Left lung (tissue), 10 donors: ENCODE results near the gene ALX4. TPM values are rescaled to one million over a fixed set of nuclear protein-coding genes. Genes with fewer than 3 reads are reported as not detected.

ENCODE experiments used
- ATAC-seq: fragments of 200-7000 bp; cut with Tn5 transposase; one replicate; pipeline ENCODE4 v1.9.1; 2020; ENCODE audit warnings: moderate library complexity
- DNase-seq, 4 donors: peaks; one replicate each; pipeline ENCODE4 v3.0.0-alpha.2; 2013 to 2020
- H3K27ac ChIP-seq, 2 donors: fragments of 200-600 bp; sonication (generic) in 1 of 2; one replicate each; pipeline versions ENCODE4 v1.5.0 to v1.8.0; 2020 to 2021
- H3K27me3 ChIP-seq, 2 donors: fragments of 200-600 bp; sonication (generic) in 1 of 2; one replicate each; pipeline versions ENCODE4 v1.5.0 to v1.8.0; 2020 to 2021
- H3K36me3 ChIP-seq, 2 donors: fragments of 200-600 bp; sonication (generic) in 1 of 2; one replicate each; pipeline versions ENCODE4 v1.5.0 to v1.8.0; 2020 to 2021
- H3K4me1 ChIP-seq, 2 donors: fragments of 200-600 bp; one replicate each; pipeline ENCODE4 v1.8.0; 2021
- H3K4me3 ChIP-seq, 2 donors: fragments of 200-600 bp; sonication (generic) in 1 of 2; one replicate each; pipeline versions ENCODE4 v1.5.0 to v1.8.0; 2020 to 2021; ENCODE audit warnings: mild to moderate bottlenecking in 1 of 2
- H3K9me3 ChIP-seq, 2 donors: fragments of 200-600 bp; sonication (generic) in 1 of 2; one replicate each; pipeline versions ENCODE4 v1.5.0 to v1.8.0; 2020 to 2021
- intact Hi-C, 2 donors: fragments of 100-400 bp; cut with DNase I; formaldehyde crosslinking; loops; one replicate each; pipeline versions ENCODE4 v1.11.2 to v1.14.2; 2022
- polyA plus RNA-seq, 6 donors: library from polyadenylated mRNA; unstranded; fragments of 120-200 nt; gene quantifications; one replicate each; pipeline ENCODE4 v1.2.1, GENCODE V29; 2013; ENCODE audit not compliant: insufficient read length in 6 of 6
- total RNA-seq, 2 donors: library from RNA; stranded (reverse); fragmentation: NEBNext Ultra II Directional; extraction: Animal tissue kit (Norgen Biotek cat#: 25700); gene quantifications; one replicate each; pipeline ENCODE4 v1.2.1, GENCODE V29; 2021
- TF ChIP-seq, protein P1 (sequence below), 2 donors: fragments of 200-600 bp; sonication (generic) in 1 of 2; IDR thresholded peaks; one replicate each; pipeline versions ENCODE4 v1.5.0 to v1.8.0; 2021; ENCODE audit warnings: antibody characterized with exemption in 2 of 2
- donor health status: DM: no; HTN: yes; CAD: no.
- donor health status: DM: no; HTN: no; CAD: no.

ALX4 gene
- total and polyA plus RNA-seq, 8 donors = 0.07 to 0.13 (median 0.10) TPM; not detected in 2

DNA sequence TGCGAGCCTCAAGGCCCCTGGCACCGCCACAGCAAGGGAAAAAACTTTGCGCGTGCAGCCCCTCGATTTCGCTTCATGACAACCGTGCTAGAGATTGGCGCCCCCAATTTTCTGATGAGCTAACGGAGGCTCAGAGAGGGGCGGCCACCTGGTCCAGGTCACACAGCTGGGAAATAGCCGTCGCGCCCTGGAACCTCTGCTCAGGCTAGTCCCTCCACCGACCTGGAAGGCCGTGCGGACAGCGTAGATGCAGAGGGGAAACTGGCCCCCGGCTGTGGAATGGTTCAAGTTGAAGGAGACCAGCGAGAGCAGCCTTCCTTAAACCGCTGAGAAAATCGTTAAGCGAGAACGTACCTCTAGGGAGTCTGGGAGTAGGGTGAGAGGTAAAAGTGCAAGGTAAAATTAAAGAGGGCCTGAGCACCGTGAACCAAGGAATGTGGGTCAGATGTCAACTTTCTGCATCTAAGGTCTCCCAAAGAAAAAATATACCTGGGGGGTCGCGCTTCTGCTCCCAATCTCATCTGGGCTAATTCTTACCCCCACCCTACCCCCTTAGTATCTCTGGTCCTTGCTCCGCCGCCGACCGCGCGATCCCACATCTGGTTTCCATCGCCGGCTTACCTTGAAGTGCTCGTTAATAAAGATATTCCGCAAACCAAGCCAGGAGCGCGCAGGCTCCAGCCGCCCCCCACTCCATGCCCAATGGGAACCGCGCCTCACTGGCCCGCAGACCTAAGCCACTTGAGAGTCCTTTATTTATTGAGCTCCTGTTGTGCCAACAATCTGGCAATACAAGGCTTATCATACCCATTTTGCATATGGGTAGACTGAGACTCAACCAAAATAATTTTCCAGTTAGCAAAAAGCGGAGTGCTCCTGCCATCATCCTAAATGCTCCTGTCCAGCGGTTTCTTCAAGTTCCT lies 1.7 kb upstream of the ALX4 start:
- Histone ChIP-seq H3K4me3 (no peak overlapping the region), H3K27me3 (peaks cover 98 to 100% of the 10 kb centered on the region in 2 donors), H3K9me3 (no peaks in the 10 kb centered on the region), H3K4me1 (peaks cover 14 to 24% of the 10 kb centered on the region in 2 donors), H3K27ac (no peak overlapping the region), H3K36me3 (no peaks in the 10 kb centered on the region)
- DNase-seq = no peak
- intact Hi-C loops = no loop called here
- no peak for ATAC-seq
- TF ChIP-seq, protein P1, sequence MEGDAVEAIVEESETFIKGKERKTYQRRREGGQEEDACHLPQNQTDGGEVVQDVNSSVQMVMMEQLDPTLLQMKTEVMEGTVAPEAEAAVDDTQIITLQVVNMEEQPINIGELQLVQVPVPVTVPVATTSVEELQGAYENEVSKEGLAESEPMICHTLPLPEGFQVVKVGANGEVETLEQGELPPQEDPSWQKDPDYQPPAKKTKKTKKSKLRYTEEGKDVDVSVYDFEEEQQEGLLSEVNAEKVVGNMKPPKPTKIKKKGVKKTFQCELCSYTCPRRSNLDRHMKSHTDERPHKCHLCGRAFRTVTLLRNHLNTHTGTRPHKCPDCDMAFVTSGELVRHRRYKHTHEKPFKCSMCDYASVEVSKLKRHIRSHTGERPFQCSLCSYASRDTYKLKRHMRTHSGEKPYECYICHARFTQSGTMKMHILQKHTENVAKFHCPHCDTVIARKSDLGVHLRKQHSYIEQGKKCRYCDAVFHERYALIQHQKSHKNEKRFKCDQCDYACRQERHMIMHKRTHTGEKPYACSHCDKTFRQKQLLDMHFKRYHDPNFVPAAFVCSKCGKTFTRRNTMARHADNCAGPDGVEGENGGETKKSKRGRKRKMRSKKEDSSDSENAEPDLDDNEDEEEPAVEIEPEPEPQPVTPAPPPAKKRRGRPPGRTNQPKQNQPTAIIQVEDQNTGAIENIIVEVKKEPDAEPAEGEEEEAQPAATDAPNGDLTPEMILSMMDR (IDR thresholded peaks at IDR 0.05) = no peak

DNA sequence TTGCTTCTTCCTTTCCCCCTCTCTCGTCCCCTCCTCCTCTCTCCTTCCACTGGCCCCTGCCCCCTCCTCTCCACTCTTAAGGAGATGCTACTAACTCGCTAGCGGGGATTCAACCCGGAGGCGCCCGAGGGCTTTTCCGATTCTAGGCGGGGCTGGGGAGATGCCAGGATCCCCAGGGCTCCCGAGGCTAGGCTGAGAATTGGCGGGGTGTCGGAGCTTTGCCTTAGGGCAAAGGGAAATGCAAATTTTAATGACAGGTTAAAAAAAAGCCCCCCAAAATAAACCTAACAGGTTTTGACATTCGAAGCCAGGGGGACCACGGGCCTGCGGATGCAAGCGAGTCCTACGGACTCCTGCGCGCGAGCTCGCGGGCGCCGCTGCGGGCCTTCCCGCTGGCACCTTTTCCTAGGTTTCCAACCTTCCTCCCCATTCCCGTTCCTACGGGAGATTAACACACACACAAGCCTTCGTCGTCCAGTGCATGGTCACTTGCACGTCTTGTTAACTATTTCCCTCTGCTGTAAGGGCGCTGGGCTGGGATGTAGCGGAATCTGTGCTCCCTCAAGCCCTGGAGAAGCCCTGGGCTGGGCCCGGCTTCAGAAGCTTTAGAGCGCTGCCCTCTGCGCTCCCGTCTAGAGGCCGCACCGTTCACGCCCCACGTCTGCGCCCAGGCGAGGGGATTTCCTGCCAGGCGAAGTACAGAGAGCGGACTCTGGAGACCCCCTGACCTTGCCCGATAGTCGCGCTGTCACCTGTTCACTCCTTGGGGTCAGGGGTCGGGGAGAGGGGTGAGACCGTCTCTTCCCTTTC lies 729 bp upstream of the ALX4 start:
- Histone ChIP-seq H3K4me3 (no peak overlapping the region), H3K27ac (no peak overlapping the region), H3K27me3 (peaks cover 98 to 100% of the 10 kb centered on the region in 2 donors), H3K4me1 (peaks cover 6 to 25% of the 10 kb centered on the region in 2 donors), H3K36me3 (no peaks in the 10 kb centered on the region), H3K9me3 (no peaks in the 10 kb centered on the region)
- intact Hi-C loops = no loop called here
- DNase-seq = no peak
- TF ChIP-seq, protein P1 (IDR thresholded peaks at IDR 0.05) = no peak
- ATAC-seq = no peak

DNA sequence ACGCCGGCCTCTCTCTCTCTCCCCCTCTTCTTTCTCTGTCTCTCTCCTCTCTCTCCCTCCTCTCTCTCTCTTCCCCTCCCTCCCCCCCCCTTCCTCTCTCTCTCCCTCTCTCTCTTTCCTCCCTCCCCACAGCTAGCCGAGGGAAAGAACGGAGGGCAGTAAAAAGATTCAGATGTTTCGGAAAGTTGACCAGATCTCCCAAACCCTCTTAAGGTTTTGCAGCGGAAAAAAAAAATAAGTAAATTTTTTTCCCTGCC lies 195 bp upstream of the ALX4 start:
- H3K27ac ChIP-seq = no peak overlapping the region
- no peak for DNase-seq
- no peaks in the 10 kb centered on the region for H3K36me3 ChIP-seq
- H3K4me3 ChIP-seq = no peak overlapping the region
- H3K9me3 ChIP-seq = no peaks in the 10 kb centered on the region
- H3K4me1 ChIP-seq = peaks cover 6 to 31% of the 10 kb centered on the region in 2 donors
- intact Hi-C loops = no loop called here
- H3K27me3 ChIP-seq = peaks cover 98 to 100% of the 10 kb centered on the region in 2 donors
- TF ChIP-seq, protein P1 (IDR thresholded peaks at IDR 0.05) = no peak
- no peak for ATAC-seq

DNA sequence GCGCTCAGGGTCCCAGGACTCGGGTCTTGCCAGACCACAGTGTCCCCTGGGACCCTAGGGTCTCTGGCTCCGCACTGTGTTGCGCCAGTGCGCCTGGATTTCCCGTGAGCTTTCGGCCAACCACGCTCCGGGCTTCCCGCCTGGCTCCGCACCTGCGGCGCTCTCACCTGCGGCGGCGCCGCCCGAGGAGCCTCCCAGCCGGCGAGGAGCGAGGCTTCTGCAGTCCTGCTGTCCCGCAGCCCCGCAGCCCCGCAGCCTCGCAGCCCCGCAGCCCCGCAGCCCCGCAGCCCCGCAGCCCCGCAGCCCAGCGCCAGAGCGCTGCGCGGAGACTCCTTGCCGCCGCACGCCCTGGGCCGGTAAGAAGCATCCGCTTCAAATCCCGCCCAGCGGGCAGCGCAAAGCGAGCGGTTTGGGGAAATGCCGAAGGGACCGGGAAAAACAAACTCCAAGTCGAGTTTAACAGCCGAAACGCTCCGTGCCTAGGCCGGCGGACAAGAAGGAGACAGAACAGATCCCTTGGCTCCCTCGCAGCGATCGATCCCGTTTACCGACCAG lies 939 bp downstream of the ALX4 start:
- Histone ChIP-seq H3K4me1 (peaks cover 6 to 42% of the 10 kb centered on the region in 2 donors), H3K9me3 (no peaks in the 10 kb centered on the region), H3K36me3 (no peaks in the 10 kb centered on the region), H3K4me3 (peak overlapping the region in 1 of 2 donors; percentile 9), H3K27me3 (peaks cover 98 to 100% of the 10 kb centered on the region in 2 donors), H3K27ac (no peak overlapping the region)
- ATAC-seq = no peak
- TF ChIP-seq, protein P1 (IDR thresholded peaks at IDR 0.05) = no peak
- intact Hi-C loops = no loop called here
- DNase-seq = no peak
